Spleen (tissue), 11 donors: Measurements from ENCODE around the gene HDAC9. TPM values are rescaled to one million over a fixed set of nuclear protein-coding genes. Genes with fewer than 3 reads are reported as not detected.

Experiments
- DNase-seq: peaks from one replicate; pipeline ENCODE4 v3.0.0-alpha.2; 2020
- H3K27ac ChIP-seq, 8 donors: fragments of 200-600 bp; sonication (generic) in 7 of 8; 1 replicate in 4 of 8; 2 replicates in 4 of 8; pipeline versions ENCODE4 v1.5.0 to v1.8.0; 2016 to 2021; ENCODE audit warnings: inconsistent platforms in 4 of 8, mild to moderate bottlenecking in 4 of 8, moderate library complexity in 1 of 8
- H3K27me3 ChIP-seq, 7 donors: fragments of 200-600 bp; sonication (generic) in 6 of 7; replicated peaks in 1 of 7; 1 replicate in 4 of 7; 2 replicates in 3 of 7; pipeline versions ENCODE4 v1.5.0 to v1.8.0; 2016 to 2021; ENCODE audit warnings: inconsistent platforms in 3 of 7, mild to moderate bottlenecking in 1 of 7
- H3K36me3 ChIP-seq, 6 donors: fragments of 200-600 bp; sonication (generic) in 5 of 6; 1 replicate in 4 of 6; 2 replicates in 2 of 6; pipeline versions ENCODE4 v1.5.0 to v1.8.0; 2016 to 2021; ENCODE audit warnings: inconsistent platforms in 2 of 6
- H3K4me1 ChIP-seq, 6 donors: fragments of 200-600 bp; sonication (generic) in 5 of 6; 1 replicate in 3 of 6; 2 replicates in 3 of 6; pipeline versions ENCODE4 v1.5.0 to v1.8.0; 2016 to 2021; ENCODE audit warnings: inconsistent platforms in 3 of 6
- H3K4me3 ChIP-seq, 8 donors: fragments of 200-600 bp; sonication (generic) in 7 of 8; 1 replicate in 4 of 8; 2 replicates in 4 of 8; pipeline versions ENCODE4 v1.5.0 to v1.8.0; 2016 to 2021; ENCODE audit warnings: inconsistent platforms in 4 of 8, mild to moderate bottlenecking in 4 of 8, moderate library complexity in 2 of 8
- H3K9me3 ChIP-seq, 8 donors: fragments of 200-600 bp; sonication (generic) in 7 of 8; 1 replicate in 4 of 8; 2 replicates in 4 of 8; pipeline versions ENCODE4 v1.5.0 to v1.8.0; 2016 to 2021; ENCODE audit warnings: inconsistent platforms in 4 of 8
- POLR2A ChIP-seq, 3 donors: fragments of 450-650 bp; IDR thresholded peaks; one replicate each; pipeline ENCODE4 v1.5.1; 2017; ENCODE audit warnings: antibody characterized with exemption in 3 of 3, mild to moderate bottlenecking in 1 of 3
- POLR2AphosphoS5 ChIP-seq, 3 donors: sonication (generic); formaldehyde crosslinking; IDR thresholded peaks; one replicate each; pipeline ENCODE4 v1.5.1; 2017; ENCODE audit warnings: antibody characterized with exemption in 3 of 3
- WGBS, 5 donors: extraction: QIAGEN DNeasy Blood & Tissue Kit in 3 of 5; methylation state at CpG; one replicate each; pipeline versions ENCODE4 v1.1.5 to v1.1.7; 2013 to 2018; 5-methylcytosine and 5-hydroxymethylcytosine counted together
- intact Hi-C: fragments of 100-400 bp; cut with DNase I; formaldehyde crosslinking; loops from one replicate; pipeline ENCODE4 v1.15.0; 2023; ENCODE audit warnings: low total_unique reads
- polyA plus RNA-seq, 3 donors: library from polyadenylated mRNA; stranded (reverse); fragments of 200-250 nt; gene quantifications; one replicate each; pipeline ENCODE4 v1.2.1, GENCODE V29; 2013
- total RNA-seq, 7 donors: library from RNA; depleted of rRNA in 3 of 7; stranded (reverse); fragments of >200 nt in 3 of 7; fragmentation: NEBNext Ultra II Directional in 4 of 7; extraction: Animal tissue kit (Norgen Biotek cat#: 25700) in 4 of 7; gene quantifications; one replicate each; pipeline versions ENCODE4 v1.1.0 to v1.2.1, GENCODE V29; 2016 to 2021
- TF ChIP-seq, protein P1 (sequence below), 11 experiments: fragments of 200-600 bp in 7 of 11; fragments of 450-650 bp in 4 of 11; sonication (generic) in 4 of 11; IDR thresholded peaks in 8 of 11; conservative IDR thresholded peaks in 3 of 11; 1 replicate in 7 of 11; 2 replicates in 4 of 11; pipeline versions ENCODE4 v1.4.0 to v1.8.0; 2016 to 2021; ENCODE audit warnings: antibody characterized with exemption in 11 of 11, inconsistent platforms in 4 of 11, mild to moderate bottlenecking in 1 of 11
- donor health status: healthy with polysubstance abuse.
- donor health status: DM: no; HTN: no; CAD: no; lungs with moderate emphysema.
- donor health status: DM: no; HTN: no; CAD: no.
- donor health status: Bipolar disorder and iron deficiency.
- donor health status: healthy.
- donor health status: DM: no; HTN: no; CAD: no.
- donor health status: DM: yes; HTN: yes; CAD: no.

The HDAC9 gene
- total and polyA plus RNA-seq, 10 donors, result 15.9 to 100 (median 66.1) TPM

DNA sequence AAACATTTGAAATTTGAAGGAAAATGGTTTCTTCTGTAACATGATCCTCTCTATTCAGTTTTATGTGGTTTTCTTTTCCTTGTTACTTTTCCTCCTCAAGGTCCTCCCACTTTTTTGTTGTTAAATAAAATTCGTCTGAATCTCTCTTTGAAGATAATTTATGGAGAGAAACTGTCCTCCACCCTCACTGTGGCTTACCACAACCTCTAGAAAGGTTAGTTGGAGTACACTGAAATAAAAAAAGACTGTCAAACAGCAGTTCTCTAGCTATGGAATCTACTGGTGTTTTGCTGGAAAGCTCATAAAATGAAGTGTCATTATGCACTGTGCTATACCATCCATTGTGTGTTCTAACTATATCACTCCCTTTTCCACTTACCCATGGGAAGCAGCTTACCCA lies 189.4 kb downstream of the HDAC9 start:
- intact Hi-C loops, result no loop called here
- 23 to 35% (median 32%) methylated on average over 1 of the region's 1 CpG for WGBS, 5 donors
- Histone ChIP-seq H3K9me3 (no peaks in the 10 kb centered on the region), H3K4me1 (no peaks in the 10 kb centered on the region), H3K36me3 (peaks cover 0 to 5% (median 0%) of the 10 kb centered on the region in 6 donors), H3K27ac (no peak overlapping the region), H3K27me3 (no peaks in the 10 kb centered on the region), H3K4me3 (no peak overlapping the region)
- no peak for DNase-seq
- TF ChIP-seq, protein P1, sequence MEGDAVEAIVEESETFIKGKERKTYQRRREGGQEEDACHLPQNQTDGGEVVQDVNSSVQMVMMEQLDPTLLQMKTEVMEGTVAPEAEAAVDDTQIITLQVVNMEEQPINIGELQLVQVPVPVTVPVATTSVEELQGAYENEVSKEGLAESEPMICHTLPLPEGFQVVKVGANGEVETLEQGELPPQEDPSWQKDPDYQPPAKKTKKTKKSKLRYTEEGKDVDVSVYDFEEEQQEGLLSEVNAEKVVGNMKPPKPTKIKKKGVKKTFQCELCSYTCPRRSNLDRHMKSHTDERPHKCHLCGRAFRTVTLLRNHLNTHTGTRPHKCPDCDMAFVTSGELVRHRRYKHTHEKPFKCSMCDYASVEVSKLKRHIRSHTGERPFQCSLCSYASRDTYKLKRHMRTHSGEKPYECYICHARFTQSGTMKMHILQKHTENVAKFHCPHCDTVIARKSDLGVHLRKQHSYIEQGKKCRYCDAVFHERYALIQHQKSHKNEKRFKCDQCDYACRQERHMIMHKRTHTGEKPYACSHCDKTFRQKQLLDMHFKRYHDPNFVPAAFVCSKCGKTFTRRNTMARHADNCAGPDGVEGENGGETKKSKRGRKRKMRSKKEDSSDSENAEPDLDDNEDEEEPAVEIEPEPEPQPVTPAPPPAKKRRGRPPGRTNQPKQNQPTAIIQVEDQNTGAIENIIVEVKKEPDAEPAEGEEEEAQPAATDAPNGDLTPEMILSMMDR (IDR thresholded peaks at IDR 0.05 in 8 of 11, conservative IDR thresholded peaks at IDR 0.05 in 3 of 11), result no peak
- no peak for TF ChIP-seq POLR2AphosphoS5 (IDR thresholded peaks at IDR 0.05)
- TF ChIP-seq POLR2A (IDR thresholded peaks at IDR 0.05), result no peak

DNA sequence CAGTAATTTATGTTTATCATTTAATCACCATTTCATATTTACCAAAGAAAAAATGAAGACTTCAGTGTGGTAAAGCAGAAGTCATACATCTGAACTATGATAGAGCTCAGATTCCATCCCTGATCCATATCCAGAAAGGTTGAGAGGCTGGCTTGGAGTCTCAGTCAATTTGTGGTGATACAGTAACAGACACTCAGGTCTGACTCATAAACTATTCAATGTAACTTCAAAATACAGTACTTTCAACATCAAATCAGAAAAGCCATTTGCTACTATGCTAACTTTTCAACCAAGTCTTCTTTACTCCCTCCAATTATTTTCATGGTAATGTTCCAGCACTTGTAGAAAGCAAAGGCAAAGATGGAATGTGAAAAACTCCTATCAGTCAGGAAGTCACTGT lies 190.4 kb downstream of the HDAC9 start:
- TF ChIP-seq POLR2A (IDR thresholded peaks at IDR 0.05) (no peak), POLR2AphosphoS5 (IDR thresholded peaks at IDR 0.05) (no peak)
- TF ChIP-seq, protein P1 (IDR thresholded peaks at IDR 0.05 in 8 of 11, conservative IDR thresholded peaks at IDR 0.05 in 3 of 11), result no peak
- H3K4me1 ChIP-seq, result no peaks in the 10 kb centered on the region
- no peak for DNase-seq
- no peak overlapping the region for H3K27ac ChIP-seq
- peaks cover 0 to 5% (median 0%) of the 10 kb centered on the region in 6 donors for H3K36me3 ChIP-seq
- intact Hi-C loops, result no loop called here
- no peaks in the 10 kb centered on the region for H3K27me3 ChIP-seq
- no peak overlapping the region for H3K4me3 ChIP-seq
- H3K9me3 ChIP-seq, result no peaks in the 10 kb centered on the region

DNA sequence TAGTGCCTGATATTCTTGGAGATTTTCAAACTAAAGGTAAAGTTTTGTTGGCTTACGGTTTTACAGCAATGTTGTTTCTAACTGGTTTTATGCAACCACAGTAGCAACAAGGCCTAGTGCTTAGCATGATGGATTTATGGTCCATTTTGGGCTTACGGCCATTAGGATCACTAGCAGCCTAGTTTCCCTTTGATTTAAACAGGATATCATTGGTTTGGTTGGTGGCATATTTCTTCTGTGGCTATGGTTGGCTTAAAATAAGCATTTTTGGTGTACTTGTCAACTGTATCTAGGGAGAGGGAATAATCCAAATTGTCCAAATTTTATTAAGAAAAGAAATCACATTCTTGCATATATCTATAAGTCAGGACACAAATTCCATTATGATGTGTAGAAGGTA lies 194.0 kb downstream of the HDAC9 start:
- intact Hi-C loops, result no loop called here
- no peak for DNase-seq
- H3K9me3 ChIP-seq, result no peaks in the 10 kb centered on the region
- H3K36me3 ChIP-seq, result peaks cover 0 to 5% (median 0%) of the 10 kb centered on the region in 6 donors
- H3K4me3 ChIP-seq, result no peak overlapping the region
- peaks cover 0 to 4% (median 0%) of the 10 kb centered on the region in 6 donors for H3K4me1 ChIP-seq
- H3K27ac ChIP-seq, result no peak overlapping the region
- H3K27me3 ChIP-seq, result no peaks in the 10 kb centered on the region
- WGBS, 5 donors, result 71 to 97% (median 85%) methylated on average over 2 of the region's 2 CpGs
- TF ChIP-seq, protein P1 (IDR thresholded peaks at IDR 0.05 in 8 of 11, conservative IDR thresholded peaks at IDR 0.05 in 3 of 11), result no peak
- TF ChIP-seq POLR2AphosphoS5 (IDR thresholded peaks at IDR 0.05), result no peak
- TF ChIP-seq POLR2A (IDR thresholded peaks at IDR 0.05), result no peak

DNA sequence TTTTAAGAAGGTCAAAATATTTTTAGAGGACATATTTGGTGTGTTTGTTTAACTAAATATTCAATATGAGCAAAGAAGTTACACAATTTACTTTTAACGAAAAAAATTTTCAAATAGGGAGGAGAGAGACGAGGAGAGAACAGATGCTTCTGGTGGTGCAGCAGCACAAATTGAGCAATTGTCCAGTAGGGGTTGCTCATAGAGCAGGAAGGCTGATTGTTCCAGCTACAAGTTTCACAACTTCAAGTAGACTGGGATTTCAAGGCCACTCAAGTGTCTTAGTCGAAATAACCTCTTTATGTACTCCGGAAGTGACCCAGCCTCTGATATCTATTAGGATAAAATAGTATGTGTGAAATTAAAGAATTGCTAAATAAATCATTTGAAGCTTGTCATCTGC lies 197.9 kb downstream of the HDAC9 start:
- Histone ChIP-seq H3K4me3 (no peak overlapping the region), H3K9me3 (no peaks in the 10 kb centered on the region), H3K27ac (no peak overlapping the region), H3K36me3 (no peaks in the 10 kb centered on the region), H3K27me3 (no peaks in the 10 kb centered on the region), H3K4me1 (peaks cover 0 to 4% (median 0%) of the 10 kb centered on the region in 6 donors)
- WGBS, 5 donors, result 37 to 59% (median 42%) methylated on average over 4 of the region's 4 CpGs
- DNase-seq, result no peak
- no peak for TF ChIP-seq POLR2AphosphoS5 (IDR thresholded peaks at IDR 0.05)
- TF ChIP-seq POLR2A (IDR thresholded peaks at IDR 0.05), result no peak
- TF ChIP-seq, protein P1 (IDR thresholded peaks at IDR 0.05 in 8 of 11, conservative IDR thresholded peaks at IDR 0.05 in 3 of 11), result peak in 4 of 11 experiments; percentile 23 to 36 (median 26)
- intact Hi-C loops, result no loop called here
